ENCODE results near the gene PIK3R4.

Gene PIK3R4

DNA sequence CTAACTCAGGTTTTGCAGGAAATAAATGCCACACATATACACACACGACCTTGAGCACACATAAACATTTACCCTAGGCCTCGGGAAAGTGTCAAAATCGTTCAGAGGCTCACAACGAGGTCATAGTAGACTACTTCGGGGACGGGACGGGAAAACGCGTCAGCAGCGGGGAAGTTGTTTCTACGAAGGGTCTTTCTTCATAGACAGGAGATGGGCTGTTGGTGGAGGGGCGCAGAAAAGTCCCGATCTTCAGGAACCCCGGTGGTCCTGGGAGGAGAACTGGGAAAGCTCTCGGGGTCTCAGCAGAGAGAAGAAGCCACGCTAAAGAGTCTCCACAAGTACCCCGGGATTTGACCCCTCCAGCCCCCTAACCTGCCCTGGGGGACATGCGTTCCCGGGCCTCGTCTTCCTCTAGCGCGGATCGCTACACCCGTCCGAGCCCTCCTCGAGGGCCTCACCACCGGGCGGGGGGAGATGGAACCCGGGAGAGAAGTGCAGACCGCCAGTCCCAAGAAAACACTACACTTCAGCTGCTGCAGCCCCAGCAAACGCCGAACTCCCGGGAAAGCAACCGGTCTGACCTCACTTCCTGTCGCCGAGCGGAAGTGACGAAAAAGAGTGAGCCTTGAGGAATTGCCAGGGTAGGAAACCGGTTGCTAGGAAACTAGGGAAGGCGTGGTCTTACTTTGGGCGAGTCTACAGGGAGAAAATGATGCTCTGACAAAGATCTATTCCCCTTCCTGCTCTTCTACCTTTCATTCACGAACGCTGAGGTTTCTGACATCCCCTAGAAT lies at the start of gene PIK3R4:
PIK3R4 (minus strand) TSS at position 584 of the 794 bp plus-strand sequence. CDS start 1,611 bp downstream, outside the sequence.
- DNase-seq: peak; percentile 96

GRCh38 chr3:130795396-130795795 lies 48.8 kb upstream of the PIK3R4 start:
- DNase-seq: no peak

DNA sequence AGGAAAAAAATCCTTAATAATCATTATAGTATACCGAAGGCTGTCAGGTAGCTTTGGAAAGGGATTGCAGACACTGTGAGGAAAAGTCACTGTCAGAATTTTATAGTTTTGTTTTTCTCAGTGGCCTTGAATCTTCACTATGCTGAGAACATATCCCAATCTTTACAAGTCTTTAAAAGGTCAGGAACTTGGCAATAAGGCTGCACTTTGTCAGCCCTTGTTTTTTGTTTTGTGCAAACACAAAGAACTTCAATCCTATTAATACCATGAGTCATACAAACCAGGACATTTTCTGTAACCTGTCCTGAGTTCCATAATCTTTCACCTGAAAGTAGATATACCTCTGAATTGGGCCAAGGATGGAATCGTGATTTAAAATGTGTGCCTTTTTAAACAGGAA lies 45.6 kb upstream of the PIK3R4 start:
- no peak for DNase-seq

- no peak for DNase-seq
Measured at GRCh38 chr3:130789782-130790322, 43.2 kb upstream of the PIK3R4 start.

DNA sequence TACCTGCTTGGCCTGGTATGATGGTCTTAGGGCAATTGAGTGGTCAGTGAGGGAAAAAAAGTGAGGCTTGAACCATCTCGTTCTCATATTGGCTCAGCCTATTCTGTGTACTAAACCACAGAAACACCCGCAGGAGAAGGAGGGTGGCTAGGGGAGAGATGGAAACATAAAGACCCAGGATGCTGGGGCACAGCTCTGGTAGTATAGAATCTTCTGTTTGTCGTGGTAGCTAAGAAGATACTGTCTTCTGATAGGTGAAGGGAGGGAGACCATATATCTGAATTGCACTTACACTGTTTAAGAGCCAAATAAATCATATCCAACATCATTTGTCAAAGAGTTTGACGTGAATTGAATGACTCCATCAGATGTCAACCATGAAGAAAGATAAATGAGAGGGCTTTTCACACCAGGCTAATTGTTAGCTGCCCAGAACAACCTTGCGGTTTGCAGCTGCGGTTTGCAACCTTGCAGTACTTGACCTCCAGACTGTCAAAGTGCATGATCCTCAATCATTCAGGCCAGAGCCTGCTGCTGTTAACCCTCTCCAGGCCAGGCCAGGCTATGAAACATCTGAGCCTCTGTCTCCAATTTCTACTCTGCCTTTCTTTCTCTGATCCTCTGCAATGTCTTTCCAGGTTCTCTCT lies 40.9 kb upstream of the PIK3R4 start:
- peak; percentile 49 for DNase-seq

GRCh38 chr3:130786306-130786705 lies 39.7 kb upstream of the PIK3R4 start:
- no peak for DNase-seq

- DNase-seq: no peak
Measured at GRCh38 chr3:130783629-130784028, 37.0 kb upstream of the PIK3R4 start.

GRCh38 chr3:130779486-130779885 lies 32.9 kb upstream of the PIK3R4 start:
- no peak for DNase-seq

GRCh38 chr3:130779031-130779430 lies 32.4 kb upstream of the PIK3R4 start:
- peak; percentile 46 for DNase-seq

DNA sequence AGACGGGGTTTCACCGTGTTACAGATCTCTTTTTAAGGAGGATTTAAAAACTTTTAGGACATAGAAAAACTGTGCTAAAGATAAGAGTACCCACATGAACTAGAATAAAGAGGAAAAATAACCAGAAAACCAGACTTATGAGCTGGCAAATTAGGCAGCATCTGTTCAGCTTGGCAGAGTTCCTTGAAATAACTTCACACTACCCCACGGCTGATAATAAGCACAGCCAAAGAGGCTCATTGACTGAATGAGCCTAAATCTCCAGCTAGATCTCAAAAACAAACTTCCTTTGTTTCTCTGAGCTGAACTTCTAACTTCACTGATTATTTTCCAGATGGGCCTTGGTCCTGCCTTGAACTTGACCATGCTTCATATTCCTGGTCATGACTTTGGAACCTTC lies 26.7 kb upstream of the PIK3R4 start:
- DNase-seq: no peak

DNA sequence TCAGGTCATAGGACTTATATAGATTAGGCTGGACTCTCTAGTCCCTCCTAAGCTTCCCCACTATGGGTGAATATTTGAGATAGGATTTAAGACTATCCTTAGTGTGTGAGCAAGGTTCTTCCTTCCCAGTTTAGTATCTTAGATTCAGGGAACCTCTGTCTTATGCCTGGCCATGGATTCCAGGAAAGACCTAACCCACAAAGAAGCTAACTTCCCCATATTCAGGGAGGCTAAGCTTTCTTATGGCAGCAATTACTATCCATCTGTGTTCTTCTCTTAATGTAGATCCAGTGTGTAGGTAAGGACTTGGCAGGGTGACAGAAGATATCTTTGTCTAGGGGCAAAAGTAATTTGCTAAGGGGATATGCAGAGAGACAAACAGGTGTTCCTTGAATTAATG lies 25.5 kb upstream of the PIK3R4 start:
- DNase-seq: no peak

- no peak for DNase-seq
Measured at GRCh38 chr3:130770644-130771043, 24.0 kb upstream of the PIK3R4 start.

DNA sequence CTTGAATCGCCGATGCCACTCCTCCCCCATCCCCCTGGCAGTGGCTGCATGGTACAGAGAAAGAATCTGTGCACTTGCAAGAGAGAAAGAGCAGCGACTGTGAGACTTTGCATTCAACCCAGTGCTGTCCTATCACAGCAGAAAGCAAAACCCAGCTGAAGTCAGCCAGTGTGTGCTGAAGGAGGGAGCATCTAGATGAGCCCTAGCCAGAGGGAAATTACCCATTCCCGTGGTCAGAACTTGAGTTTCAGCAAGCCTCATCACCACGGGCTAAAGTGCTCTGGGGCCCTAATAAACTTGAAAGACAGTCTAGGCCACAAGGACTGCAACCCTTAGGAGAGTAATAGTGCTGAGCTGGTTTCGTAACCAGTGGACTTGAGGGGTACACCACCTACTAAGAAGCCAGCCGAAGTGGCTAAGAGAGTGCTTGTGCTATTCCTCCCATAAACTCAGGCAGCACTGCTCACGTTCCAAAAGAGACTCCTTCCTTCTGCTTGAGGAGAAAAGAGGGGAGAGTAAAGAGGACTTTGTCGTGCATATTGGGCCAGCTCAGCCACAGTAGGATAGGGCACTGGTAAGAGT lies 15.2 kb upstream of the PIK3R4 start:
- DNase-seq: no peak

DNA sequence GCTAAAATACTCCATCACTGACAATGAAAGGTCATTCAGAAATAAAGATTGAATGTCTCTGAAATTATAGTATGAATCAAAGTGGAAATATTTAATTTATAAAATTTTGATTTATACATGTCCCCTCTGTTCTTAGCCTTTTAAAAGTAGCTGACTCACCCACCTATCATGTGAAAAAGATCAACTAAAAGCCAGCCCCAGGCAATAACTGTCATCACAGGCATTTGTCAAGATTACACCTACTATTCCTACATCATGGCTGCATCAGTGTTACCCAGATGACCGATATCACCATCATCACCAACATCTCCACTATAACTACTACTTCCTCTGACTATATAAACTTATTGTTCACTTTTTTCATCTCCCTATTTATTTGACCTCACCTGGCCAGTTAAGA lies 14.3 kb upstream of the PIK3R4 start:
- no peak for DNase-seq

- DNase-seq: peak; percentile 56
Measured at GRCh38 chr3:130759692-130760338, 13.2 kb upstream of the PIK3R4 start.

DNA sequence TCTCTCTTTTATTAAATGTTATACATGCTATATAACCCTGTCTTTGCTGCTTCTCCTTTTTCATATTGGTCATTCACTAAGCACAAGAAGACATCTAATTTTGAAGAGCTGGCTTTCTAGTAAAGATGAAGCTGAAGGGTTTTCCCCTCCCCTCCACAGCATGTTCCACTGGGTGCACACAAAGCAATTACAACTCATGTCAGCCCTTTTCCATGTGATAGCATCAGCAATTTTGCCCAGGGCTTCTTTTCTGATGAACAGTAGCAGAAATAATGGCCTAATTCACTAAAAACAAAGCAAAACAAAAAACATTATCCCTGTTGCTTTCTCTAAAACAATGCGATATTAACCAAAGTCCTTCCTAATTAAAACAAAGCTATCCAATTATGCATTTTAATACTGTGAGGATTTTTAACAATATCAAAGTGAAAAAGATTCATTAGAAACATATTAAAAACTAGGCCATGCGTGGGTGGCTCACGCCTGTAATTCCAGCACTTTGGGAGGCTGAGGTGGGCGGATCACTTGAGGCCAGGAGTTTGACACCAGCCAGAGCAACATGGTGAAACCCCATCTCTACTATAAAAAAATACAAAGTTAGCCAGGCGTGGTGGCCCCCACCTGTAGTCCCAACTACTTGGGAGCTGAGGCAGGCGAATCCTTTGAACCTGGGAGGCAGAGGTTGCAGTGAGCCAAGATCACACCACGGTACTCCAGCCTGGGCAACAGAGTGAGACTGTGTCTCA lies 12.2 kb upstream of the PIK3R4 start:
- peak; percentile 31 for DNase-seq

DNA sequence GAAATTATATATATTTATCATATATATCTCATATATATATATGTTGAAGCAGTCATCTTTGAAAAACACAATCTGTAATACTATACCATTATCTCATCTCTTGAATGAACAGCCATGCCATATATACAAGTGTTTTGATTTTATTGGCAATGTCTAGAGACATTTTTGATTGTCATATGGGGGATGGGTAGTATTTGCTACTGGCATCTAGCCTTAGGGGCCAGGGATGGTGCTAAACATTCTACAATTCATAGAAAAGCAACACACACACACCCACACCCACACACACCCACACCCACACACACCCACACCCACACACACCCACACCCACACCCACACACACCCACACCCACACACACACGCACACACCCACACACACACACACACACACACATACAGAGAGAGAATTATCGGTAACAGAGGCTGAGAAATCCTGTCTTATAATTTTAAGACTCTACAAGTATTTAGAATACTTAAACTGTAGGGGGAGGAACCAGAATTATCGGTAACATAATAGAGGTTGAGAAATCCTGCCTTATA lies 11.1 kb upstream of the PIK3R4 start:
- no peak for DNase-seq

DNA sequence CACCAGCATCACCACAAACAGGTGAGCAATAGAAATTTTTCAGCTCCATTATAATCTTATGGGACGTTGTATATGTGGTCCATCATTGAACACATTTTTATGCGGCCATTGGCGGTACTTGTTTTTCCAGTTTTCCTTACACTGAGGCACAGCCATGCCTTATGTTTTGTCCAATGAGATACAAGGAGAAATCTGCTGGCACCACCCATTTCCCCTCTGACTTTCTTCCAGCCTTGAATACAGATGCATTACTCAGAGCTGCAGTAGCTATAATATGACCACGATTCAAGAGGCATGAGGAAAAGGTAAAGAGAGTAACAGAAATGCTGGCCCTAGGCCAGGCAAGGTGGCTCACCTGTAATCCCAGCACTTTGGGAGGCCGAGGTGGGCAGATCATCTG lies 9.0 kb upstream of the PIK3R4 start:
- DNase-seq: no peak

DNA sequence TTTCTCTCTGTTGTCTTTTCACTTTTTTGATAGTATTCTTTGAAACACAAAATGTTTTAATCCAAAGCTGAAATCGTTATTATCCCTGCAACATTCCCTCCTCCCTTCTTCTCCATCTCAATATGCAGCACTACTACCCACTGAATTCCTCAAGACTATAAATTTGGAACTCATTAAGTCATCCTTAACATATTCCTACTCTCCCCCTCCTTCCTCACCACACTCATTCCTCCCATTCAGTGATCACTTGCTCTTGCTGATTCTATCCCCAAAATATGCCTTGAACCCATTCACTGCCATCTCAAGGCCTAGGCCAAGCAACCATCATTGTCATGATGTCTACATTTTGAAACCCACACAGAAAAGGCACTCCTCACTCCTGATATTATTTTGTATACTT lies 2.4 kb upstream of the PIK3R4 start:
- no peak for DNase-seq

DNA sequence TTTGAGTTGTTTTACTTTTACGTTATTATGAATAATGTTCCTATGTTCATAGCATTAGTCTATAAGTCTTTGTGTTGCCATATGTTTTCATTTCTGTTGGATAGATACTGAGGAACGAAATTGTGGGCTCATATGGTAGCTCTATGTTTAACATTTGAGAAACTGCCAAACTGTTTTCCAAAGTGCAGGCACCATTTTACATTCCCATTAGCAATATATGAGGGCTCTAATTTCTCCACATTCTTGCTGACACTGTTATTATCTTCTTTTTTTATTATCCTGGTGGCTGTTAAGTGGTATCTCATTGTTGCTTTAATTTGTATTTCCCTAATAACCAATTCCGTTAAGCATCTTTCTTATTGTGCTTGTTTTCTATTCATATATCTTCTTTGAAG lies 1.8 kb upstream of the PIK3R4 start:
- no peak for DNase-seq

- DNase-seq: no peak
Measured at GRCh38 chr3:130743354-130743753, 3.3 kb downstream of the PIK3R4 start.

DNA sequence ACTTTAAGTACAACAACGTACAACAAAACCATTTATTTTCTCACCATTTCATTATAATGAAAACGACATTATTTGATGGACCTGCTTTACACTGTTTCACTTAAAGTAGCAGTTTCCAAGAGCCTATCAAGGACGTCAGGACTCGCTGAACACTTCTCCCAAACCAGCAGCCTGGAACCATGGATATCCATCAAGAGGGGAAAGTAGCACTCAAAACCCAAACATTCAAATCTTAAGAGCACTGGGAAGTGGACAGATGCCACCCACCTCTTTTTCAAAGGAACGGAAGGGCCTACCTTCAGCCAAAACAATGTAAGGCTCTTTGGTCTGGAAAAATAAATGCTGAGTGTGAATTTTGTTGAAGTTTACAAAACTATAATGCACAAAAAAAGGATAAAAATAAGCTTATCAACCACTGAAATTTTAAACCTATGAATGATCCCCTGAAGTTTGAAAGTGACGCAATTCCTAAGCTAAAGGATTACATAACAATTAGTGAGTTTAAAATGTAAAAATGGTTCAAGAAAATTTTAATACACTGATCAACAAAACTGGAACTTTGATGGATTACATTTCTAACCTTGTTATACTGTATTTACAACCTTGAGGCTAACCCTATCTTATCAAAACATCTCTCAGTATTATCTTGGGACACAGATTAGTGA lies 4.6 kb downstream of the PIK3R4 start:
- DNase-seq: no peak
